Fibroblast of the conjunctiva (primary cell): ENCODE measurements around the gene BCAS3.

Experiments
- DNase-seq: peaks from one replicate; pipeline ENCODE4 v3.0.0-alpha.2; 2010; ENCODE audit warnings: low read depth

The BCAS3 gene

GRCh38 chr17:61294286-61294685 is 616.6 kb downstream of the BCAS3 start:
- DNase-seq: no peak

DNA sequence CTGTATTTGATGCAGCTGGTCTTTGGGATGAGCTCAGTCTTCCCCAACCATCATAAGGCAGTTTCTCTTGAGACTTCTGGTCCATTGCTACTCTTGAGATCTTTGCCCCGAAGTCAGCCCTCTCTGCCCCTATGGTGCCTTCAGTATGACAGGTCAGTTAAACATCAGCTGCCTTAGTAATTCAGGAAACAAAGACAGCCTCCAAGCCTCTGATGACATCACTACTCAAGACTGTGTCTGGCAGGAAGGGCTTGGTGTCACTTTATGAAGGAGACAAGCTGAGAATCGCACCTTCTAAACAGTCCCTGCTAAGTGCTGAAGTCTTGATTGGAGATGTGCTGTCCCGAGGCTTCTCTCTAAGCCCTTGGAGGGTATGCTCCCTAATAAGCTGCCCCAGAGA is 617.1 kb downstream of the BCAS3 start:
- no peak for DNase-seq

GRCh38 chr17:61296058-61296457 is 618.4 kb downstream of the BCAS3 start:
- DNase-seq: no peak

- no peak for DNase-seq
These were observed 622.2 kb downstream of the BCAS3 start for GRCh38 chr17:61299517-61300513.

DNA sequence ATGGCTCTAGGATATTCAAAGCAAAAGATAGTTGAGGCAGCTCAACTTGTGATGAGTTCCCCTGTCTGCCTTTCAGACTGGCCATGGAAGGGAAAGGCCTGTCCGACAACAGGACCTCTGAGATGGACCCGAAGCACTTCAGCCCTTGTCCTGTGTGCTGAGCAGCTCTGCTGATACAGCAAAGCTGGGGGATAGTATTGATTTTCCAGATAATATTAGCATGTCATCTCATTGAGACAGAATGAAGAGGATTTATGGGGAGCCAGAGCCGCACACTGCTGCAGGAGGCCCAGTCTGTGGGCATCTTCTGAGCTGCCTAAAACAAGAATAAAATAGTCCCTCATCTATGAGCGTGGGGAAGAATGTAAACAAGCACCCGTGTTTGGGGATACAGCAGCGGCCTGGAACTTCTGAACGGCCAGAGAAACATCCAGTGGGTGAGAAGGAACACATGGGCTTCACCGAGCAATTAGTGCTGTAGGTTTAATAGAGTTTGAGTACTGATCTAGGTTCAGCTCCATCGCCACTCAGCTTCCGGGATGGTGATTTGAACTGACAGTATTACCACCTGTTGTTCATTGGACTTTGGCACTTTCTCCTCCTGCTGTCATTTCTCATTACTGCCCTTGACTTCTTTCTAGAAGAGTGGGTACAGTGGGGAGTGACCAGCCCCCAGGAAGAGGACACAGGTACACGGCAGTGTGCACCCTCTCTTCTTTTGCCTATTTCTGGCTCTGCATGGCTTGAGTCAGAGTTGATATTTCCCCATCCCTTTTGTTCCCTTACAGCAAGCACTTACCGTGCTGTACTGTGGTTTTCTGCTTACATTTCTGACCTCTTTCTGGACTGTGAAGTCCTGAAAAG is 625.5 kb downstream of the BCAS3 start:
- no peak for DNase-seq

DNA sequence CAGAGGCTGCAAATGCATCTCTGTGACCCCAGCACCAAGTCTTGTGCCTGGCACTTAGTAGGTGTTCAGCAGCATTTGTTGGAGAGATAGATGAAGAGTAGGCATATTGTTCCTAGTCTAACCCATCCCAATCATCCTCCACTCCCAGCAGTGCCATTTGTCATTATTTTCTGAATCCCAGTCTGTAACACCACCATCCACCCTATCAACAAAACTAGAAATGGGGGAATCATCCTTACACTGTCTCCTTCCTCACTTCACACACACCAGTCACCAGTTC is 626.1 kb downstream of the BCAS3 start:
- no peak for DNase-seq

DNA sequence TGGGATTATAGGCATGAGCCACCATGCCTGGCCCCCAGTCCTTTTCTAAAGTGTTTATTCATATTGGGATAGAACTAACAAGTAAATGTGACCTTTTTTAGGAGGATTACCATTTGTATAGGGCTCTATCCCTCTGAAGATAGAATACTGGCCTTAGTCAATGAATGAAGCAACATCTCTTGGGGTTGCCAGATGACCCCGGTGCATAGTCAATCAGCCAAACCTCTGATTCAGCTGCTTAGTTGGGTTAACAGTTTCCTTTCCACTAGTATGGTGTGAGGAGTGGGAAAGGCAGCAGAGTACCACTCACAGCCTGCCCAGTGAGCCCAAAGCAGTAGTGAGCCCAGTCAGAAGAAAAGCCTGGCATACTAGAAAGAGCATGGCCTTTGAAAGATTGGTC is 627.4 kb downstream of the BCAS3 start:
- DNase-seq: no peak

- DNase-seq: no peak
These were observed 628.4 kb downstream of the BCAS3 start for GRCh38 chr17:61306003-61306402.

GRCh38 chr17:61307905-61308886 is 630.5 kb downstream of the BCAS3 start:
- DNase-seq: peak; percentile 97

DNA sequence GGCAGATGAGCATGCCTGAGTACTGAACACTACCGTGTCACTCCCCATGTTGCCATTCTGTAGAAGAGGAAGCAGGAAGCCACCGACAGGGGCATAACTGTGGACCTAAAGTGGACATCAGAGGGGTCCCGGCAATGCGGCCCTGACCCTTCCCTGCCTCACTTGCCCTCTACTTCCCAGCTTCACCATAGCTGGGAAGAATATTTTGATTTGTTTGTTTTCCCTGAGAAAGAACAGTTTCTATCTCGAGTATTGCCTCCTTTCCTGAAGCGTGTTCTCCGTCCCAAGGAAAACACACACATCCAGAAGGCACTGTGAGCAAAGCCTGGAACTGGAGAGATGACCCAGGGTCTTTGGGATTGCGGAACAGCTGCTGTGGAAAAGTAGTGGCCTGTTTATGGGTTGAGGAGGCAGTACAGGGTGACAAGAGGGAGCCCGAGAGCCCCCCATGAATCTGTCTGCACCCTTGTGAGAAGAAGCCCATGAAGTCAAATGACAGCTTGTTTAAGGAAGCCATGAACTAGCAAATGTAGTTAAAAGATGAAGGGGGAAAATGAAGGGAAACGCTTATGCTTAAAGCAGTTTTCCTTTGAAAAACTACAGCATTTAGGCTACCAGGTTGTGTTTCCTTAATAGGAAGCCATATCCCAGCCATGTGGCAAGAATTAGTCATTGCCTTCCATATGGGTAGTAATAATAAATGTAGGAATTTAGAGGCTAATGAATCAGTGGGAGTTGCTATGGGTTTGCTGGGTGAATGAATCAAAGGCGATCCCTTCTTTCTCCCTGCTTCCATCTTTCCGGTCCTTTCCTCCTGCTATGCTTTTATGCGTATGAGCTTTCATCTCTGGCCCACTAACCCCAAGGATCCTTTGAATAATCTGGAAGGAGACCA is 632.0 kb downstream of the BCAS3 start:
- peak; percentile 53 for DNase-seq

GRCh38 chr17:61310590-61310989 is 632.9 kb downstream of the BCAS3 start:
- no peak for DNase-seq

DNA sequence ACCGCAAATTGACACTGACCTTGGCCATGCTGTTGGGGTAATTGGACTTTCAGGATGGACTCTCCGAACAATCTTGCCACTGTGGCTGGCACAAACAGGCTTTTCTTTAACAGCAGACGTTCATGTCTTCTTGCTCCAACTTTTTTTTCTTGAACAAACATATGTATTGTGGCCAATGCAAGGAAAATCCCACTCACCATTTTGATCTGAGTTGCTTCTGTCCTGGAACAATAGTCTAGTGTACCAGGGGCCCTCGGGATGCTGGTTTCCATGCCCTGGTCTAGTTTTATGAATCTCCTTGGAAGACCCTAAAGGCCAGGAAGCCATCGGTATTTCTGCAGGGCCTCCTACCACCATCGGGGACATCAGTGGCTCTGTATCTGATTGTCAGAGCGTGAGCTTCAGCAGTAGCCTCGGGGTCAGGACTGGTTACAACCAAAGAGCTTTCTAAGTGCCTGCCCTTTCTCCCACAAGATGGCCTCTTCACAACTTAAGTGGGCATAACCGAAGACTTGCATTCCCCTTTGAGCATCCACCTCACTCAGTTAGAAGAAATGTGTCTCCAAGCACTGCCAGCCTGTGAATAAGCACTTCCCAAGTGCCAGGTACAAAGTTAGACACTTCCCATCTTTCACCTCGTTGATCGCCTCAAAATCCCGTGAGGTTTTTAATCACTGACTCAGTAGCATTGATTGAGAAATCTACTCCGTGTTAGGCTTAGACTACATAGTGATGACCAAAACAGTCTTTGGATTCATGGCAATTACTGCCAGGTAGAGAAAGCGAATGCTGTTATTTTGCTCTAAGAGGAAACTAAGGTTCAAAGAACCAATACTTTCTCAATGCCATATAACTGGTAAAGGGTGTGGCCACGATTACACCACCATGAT is 635.0 kb downstream of the BCAS3 start:
- no peak for DNase-seq

DNA sequence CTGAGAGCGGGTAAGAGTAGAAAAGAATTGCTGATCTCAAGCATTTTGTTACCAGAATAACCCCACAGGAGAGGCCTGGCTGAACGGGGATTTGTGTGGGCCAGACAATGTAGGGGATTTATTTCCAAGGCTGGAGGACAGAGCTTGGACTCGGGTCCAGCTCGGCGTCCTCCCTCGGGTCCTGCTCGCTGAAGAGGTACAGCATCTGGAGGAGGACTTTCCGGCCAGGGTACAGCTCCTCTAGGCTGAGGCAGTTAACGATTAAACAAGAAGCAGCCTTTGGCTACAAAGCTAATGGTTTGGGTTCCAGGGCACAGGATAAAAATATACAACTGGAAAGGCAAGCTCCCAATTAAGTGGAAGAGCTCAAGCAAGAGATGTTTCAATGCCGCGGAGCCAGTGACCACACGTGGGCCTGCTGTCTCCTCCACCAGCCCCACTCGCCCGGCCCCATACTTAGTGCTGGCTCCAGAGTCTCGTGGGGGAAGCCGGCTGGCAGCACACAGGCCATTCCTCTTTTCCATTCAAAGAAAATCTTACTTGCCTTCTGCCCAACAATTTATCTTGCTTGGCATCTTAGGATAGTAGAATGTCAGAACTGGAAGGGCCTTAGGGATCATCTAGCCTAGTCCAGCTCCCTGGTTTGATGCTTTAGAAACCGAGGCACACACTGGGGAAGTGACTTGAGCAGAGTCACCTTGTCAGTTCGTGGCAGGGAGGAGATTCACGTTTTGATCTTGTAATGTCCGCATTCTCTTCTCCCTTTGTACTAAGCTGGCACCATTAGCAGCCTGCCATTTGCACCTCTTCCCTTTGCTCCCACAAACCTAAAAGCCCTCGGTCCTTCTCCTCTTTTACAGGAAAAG is 636.0 kb downstream of the BCAS3 start:
- DNase-seq: no peak

GRCh38 chr17:61314368-61315078 is 636.9 kb downstream of the BCAS3 start:
- DNase-seq: no peak

DNA sequence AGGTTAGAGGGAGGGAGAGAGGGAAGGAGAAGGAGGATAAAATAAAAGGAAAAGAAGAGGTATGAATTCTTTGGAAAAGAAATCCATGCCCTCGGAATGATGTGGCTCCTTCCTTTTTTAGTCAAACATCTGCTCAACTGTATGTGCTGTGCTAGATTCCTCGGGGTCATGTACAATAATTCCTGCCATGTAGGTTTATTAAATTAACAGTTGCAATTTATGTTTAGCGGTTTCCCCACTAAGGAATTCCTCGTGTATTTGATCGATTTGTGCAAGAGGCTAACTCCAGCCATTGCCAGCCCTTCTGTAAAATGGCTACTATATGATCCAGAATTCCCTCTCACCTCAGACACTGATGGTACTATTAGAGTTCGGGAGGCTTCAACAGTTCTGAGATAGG is 639.0 kb downstream of the BCAS3 start:
- DNase-seq: no peak

DNA sequence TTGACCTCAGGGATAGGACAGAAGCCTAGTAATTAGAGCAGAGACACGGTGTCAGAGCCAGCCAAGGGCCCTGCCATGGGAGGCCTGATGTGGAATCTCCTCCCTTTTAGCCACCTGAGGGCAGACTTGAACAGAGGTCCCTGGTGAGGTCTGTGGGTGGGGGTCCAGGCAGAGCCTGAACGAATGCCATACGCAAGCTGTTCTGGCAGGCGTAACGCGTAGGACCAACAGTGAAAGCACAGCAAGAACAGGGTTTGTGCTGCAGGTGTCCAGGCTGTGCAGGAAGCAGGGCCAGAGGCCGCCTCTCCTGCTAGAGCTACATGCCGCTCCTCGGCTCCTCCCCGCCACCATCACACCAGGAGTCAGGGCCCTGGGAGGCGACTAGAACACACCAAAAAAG is 640.1 kb downstream of the BCAS3 start:
- no peak for DNase-seq

- DNase-seq: no peak
These were observed 641.0 kb downstream of the BCAS3 start for GRCh38 chr17:61318684-61319098.

DNA sequence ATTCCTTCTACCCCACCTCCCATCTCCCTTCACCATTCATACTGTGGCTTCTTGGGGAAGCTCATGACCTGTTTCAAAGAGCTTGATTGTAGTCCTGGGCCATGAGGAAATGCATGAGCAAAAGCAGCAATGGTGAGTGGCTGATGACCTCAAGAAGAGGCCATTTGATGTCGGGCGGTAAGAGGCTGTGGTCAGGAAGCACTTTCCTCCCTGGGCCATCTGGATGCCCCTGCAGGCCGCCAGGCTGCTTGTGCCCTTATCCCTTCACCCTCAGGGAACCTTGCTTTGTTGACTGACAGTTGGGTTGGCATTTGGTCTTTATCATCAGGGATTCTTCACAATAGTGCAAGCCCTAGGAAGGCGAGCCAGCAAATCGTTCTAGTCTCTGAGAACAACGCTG is 643.7 kb downstream of the BCAS3 start:
- no peak for DNase-seq
